ENCODE data around the gene FAM131C.

The FAM131C gene

DNA sequence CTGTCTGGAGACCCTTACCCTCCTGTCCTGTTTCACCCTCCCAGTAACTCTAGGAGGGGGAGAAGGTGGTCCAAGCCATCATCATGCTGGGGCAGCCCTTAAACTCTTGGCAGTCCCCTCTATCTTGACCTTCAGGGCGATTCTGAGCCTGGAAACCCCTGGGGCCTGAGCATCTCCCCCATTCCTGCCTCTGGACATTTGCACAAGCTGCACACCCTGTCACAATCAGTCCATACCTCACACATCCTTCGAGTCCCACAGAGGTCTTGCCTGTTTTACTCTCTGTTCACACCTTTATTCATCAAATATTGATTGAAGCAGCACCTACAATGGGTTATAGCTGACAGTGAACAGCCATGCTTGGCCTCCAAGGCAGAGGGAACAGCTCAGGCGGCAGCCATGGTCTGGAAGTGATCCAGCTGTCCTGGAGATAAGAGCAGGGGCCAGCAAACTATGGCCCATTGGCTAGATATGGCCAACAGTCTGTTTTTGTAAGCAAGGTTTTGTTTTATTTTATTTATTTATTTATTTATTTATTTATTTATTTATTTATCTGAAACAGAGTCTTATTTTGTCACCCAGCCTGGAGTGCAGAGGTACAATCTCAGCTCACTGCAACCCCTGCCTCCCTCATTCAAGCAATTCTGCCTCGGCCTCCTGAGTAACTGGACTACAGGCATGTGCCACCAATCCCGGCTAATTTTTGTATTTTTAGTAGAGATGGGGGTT is 7.1 kb upstream of the FAM131C start:
- Histone ChIP-seq H3K36me3 (no peaks in the 10 kb centered on the region), H3K4me3 (no peak overlapping the region), H3K27me3 (no peaks in the 10 kb centered on the region), H3K4me1 (peaks cover 0 to 20% (median 10%) of the 10 kb centered on the region in 4 donors), H3K9me3 (no peaks in the 10 kb centered on the region), H3K27ac (no peak overlapping the region)
- no peak for DNase-seq
- TF ChIP-seq, protein P1, sequence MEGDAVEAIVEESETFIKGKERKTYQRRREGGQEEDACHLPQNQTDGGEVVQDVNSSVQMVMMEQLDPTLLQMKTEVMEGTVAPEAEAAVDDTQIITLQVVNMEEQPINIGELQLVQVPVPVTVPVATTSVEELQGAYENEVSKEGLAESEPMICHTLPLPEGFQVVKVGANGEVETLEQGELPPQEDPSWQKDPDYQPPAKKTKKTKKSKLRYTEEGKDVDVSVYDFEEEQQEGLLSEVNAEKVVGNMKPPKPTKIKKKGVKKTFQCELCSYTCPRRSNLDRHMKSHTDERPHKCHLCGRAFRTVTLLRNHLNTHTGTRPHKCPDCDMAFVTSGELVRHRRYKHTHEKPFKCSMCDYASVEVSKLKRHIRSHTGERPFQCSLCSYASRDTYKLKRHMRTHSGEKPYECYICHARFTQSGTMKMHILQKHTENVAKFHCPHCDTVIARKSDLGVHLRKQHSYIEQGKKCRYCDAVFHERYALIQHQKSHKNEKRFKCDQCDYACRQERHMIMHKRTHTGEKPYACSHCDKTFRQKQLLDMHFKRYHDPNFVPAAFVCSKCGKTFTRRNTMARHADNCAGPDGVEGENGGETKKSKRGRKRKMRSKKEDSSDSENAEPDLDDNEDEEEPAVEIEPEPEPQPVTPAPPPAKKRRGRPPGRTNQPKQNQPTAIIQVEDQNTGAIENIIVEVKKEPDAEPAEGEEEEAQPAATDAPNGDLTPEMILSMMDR (IDR thresholded peaks at IDR 0.05), result no peak
- intact Hi-C loops (cut with DNase I; ENCODE audit: low total_unique reads), result loop anchor here (10.0 kb wide), 1 partner anchor 294 kb away; no protein-coding TSS in a partner anchor

- H3K36me3 ChIP-seq, result no peaks in the 10 kb centered on the region
- DNase-seq, result peak; percentile 74 to 87
- H3K27me3 ChIP-seq, result no peaks in the 10 kb centered on the region
- intact Hi-C loops (cut with DNase I; ENCODE audit: low total_unique reads), result loop anchor here (1.0 to 5.0 kb wide), 3 partner anchors 63 to 163 kb away; no protein-coding TSS in a partner anchor
- peaks cover 0 to 33% (median 22%) of the 10 kb centered on the region in 4 donors for H3K4me1 ChIP-seq
- TF ChIP-seq, protein P1 (IDR thresholded peaks at IDR 0.05), result peak; percentile 77 to 99
- H3K27ac ChIP-seq, result no peak overlapping the region
- H3K9me3 ChIP-seq, result no peaks in the 10 kb centered on the region
- no peak overlapping the region for H3K4me3 ChIP-seq
These were observed 5.6 kb upstream of the FAM131C start for GRCh38 chr1:16078925-16079656.

GRCh38 chr1:16077406-16078245 is 4.2 kb upstream of the FAM131C start:
- intact Hi-C loops (cut with DNase I; ENCODE audit: low total_unique reads), result loop anchor here (5.0 kb wide), 2 partner anchors 65 to 165 kb away; no protein-coding TSS in a partner anchor
- peak overlapping the region in 1 of 2 donors; percentile 38 for H3K27ac ChIP-seq
- no peak for DNase-seq
- peaks cover 4 to 46% (median 33%) of the 10 kb centered on the region in 4 donors for H3K4me1 ChIP-seq
- no peaks in the 10 kb centered on the region for H3K9me3 ChIP-seq
- TF ChIP-seq, protein P1 (IDR thresholded peaks at IDR 0.05), result no peak
- H3K36me3 ChIP-seq, result no peaks in the 10 kb centered on the region
- H3K4me3 ChIP-seq, result no peak overlapping the region
- peaks cover 0 to 4% of the 10 kb centered on the region in 2 donors for H3K27me3 ChIP-seq

GRCh38 chr1:16076865-16077238 is 3.4 kb upstream of the FAM131C start:
- peaks cover 0 to 4% of the 10 kb centered on the region in 2 donors for H3K27me3 ChIP-seq
- H3K27ac ChIP-seq, result peak overlapping the region in 1 of 2 donors; percentile 38
- TF ChIP-seq, protein P1 (IDR thresholded peaks at IDR 0.05), result no peak
- H3K4me1 ChIP-seq, result peaks cover 4 to 47% (median 33%) of the 10 kb centered on the region in 4 donors
- H3K9me3 ChIP-seq, result no peaks in the 10 kb centered on the region
- no peaks in the 10 kb centered on the region for H3K36me3 ChIP-seq
- no peak overlapping the region for H3K4me3 ChIP-seq
- no peak for DNase-seq
- intact Hi-C loops (cut with DNase I; ENCODE audit: low total_unique reads), result loop anchor here (5.0 kb wide), 2 partner anchors 65 to 165 kb away; no protein-coding TSS in a partner anchor

Measured in tibial artery (tissue), 4 donors.